HG03066 (cell line): ENCODE data around the gene KCTD16.

Experiments
- ATAC-seq: cut with Tn5 transposase; IDR thresholded peaks from one replicate; pipeline ENCODE4 v1.9.1; 2021; ENCODE audit warnings: low read depth; ENCODE audit not compliant: unreplicated experiment

The KCTD16 gene

GRCh38 chr5:144205141-144205551 lies 34.5 kb downstream of the KCTD16 start:
- no peak for ATAC-seq

- no peak for ATAC-seq
These were observed 35.5 kb downstream of the KCTD16 start for GRCh38 chr5:144206141-144206540.

- no peak for ATAC-seq
These were observed 37.3 kb downstream of the KCTD16 start for GRCh38 chr5:144207875-144208444.

GRCh38 chr5:144209361-144209760 lies 38.7 kb downstream of the KCTD16 start:
- no peak for ATAC-seq

GRCh38 chr5:144210655-144211054 lies 40.0 kb downstream of the KCTD16 start:
- no peak for ATAC-seq

GRCh38 chr5:144219869-144220268 lies 49.2 kb downstream of the KCTD16 start:
- no peak for ATAC-seq

- ATAC-seq: no peak
These were observed 56.8 kb downstream of the KCTD16 start for GRCh38 chr5:144227363-144227999.

- ATAC-seq: no peak
These were observed 60.1 kb downstream of the KCTD16 start for GRCh38 chr5:144230806-144231205.

- no peak for ATAC-seq
These were observed 61.6 kb downstream of the KCTD16 start for GRCh38 chr5:144232285-144232684.

GRCh38 chr5:144236499-144236898 lies 65.8 kb downstream of the KCTD16 start:
- no peak for ATAC-seq

- ATAC-seq: no peak
These were observed 67.2 kb downstream of the KCTD16 start for GRCh38 chr5:144237851-144238250.

- ATAC-seq: no peak
These were observed 76.5 kb downstream of the KCTD16 start for GRCh38 chr5:144247131-144247530.

GRCh38 chr5:144248015-144248414 lies 77.3 kb downstream of the KCTD16 start:
- no peak for ATAC-seq

- no peak for ATAC-seq
These were observed 79.2 kb downstream of the KCTD16 start for GRCh38 chr5:144249755-144250464.

GRCh38 chr5:144254552-144254951 lies 83.9 kb downstream of the KCTD16 start:
- no peak for ATAC-seq

GRCh38 chr5:144260121-144260520 lies 89.4 kb downstream of the KCTD16 start:
- ATAC-seq: no peak

- no peak for ATAC-seq
These were observed 95.1 kb downstream of the KCTD16 start for GRCh38 chr5:144265643-144266247.

- ATAC-seq: no peak
These were observed 97.4 kb downstream of the KCTD16 start for GRCh38 chr5:144267961-144268513.

- no peak for ATAC-seq
These were observed 102.8 kb downstream of the KCTD16 start for GRCh38 chr5:144273232-144274027.

- no peak for ATAC-seq
These were observed 104.7 kb downstream of the KCTD16 start for GRCh38 chr5:144275329-144275728.
